ENCODE measurements around the gene TCF15.

GRCh38 chr20:640674-641515 lies 30.8 kb upstream of the TCF15 start:
- TF ChIP-seq, protein P1, sequence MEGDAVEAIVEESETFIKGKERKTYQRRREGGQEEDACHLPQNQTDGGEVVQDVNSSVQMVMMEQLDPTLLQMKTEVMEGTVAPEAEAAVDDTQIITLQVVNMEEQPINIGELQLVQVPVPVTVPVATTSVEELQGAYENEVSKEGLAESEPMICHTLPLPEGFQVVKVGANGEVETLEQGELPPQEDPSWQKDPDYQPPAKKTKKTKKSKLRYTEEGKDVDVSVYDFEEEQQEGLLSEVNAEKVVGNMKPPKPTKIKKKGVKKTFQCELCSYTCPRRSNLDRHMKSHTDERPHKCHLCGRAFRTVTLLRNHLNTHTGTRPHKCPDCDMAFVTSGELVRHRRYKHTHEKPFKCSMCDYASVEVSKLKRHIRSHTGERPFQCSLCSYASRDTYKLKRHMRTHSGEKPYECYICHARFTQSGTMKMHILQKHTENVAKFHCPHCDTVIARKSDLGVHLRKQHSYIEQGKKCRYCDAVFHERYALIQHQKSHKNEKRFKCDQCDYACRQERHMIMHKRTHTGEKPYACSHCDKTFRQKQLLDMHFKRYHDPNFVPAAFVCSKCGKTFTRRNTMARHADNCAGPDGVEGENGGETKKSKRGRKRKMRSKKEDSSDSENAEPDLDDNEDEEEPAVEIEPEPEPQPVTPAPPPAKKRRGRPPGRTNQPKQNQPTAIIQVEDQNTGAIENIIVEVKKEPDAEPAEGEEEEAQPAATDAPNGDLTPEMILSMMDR (IDR thresholded peaks at IDR 0.05 in 4 of 5, conservative IDR thresholded peaks at IDR 0.05 in 1 of 5), result no peak
- no peak for TF ChIP-seq POLR2A (IDR thresholded peaks at IDR 0.05)

Data from gastrocnemius medialis (tissue), 4 donors.